RWPE1 (cell line): ENCODE data around the gene ABLIM2.

Experiments used
- CTCF ChIA-PET: fragments of 350-600 bp; sonication (Branson Sonifier 250); formaldehyde crosslinking; extraction: SDS; loops from one replicate; lab custom pipeline; 2021; lab: Yijun Ruan, JAX
- POLR2A ChIA-PET: fragments of 400-600 bp; formaldehyde crosslinking; extraction: SDS; loops from one replicate; lab custom pipeline; 2020; ENCODE audit warnings: antibody characterized with exemption; ENCODE audit not compliant: low non-redundant PET; lab: Yijun Ruan, JAX
- DNase-seq: peaks from one replicate; pipeline ENCODE4 v3.0.0; 2012; ENCODE audit warnings: low spot score
- H3K27ac ChIP-seq: fragments of 450-650 bp; 2 replicates; pipeline ENCODE4 v1.5.1; 2017
- CTCF ChIP-seq: fragments of 450-650 bp; conservative IDR thresholded peaks from 2 replicates; pipeline ENCODE4 v1.5.1; 2017; ENCODE audit warnings: low read depth, mild to moderate bottlenecking

The ABLIM2 gene

GRCh38 chr4:8123389-8123788 is 35.2 kb downstream of the ABLIM2 start:
- ChIA-PET CTCF (interaction anchor here (0.6 kb wide), 1 partner anchor 391 kb away, joined by 3 read pairs; no protein-coding TSS in a partner anchor), POLR2A (no interaction called here)
- no peak for DNase-seq
- no peak for TF ChIP-seq CTCF
- H3K27ac ChIP-seq: no peak overlapping the region

GRCh38 chr4:8122746-8123145 is 35.9 kb downstream of the ABLIM2 start:
- ChIA-PET CTCF (no interaction called here), POLR2A (no interaction called here)
- no peak for TF ChIP-seq CTCF
- no peak overlapping the region for H3K27ac ChIP-seq
- DNase-seq: no peak

- CTCF ChIA-PET: no interaction called here
Observed at GRCh38 chr4:8121292-8122015, 37.2 kb downstream of the ABLIM2 start.

GRCh38 chr4:8120501-8120900 is 38.1 kb downstream of the ABLIM2 start:
- POLR2A ChIA-PET: no interaction called here
- TF ChIP-seq CTCF: no peak
- DNase-seq: no peak
- CTCF ChIA-PET: no interaction called here
- no peak overlapping the region for H3K27ac ChIP-seq

More at GRCh38 chr4:8121292-8122015, 37.2 kb downstream of the ABLIM2 start:
- H3K27ac ChIP-seq: no peak overlapping the region
- no peak for TF ChIP-seq CTCF
- POLR2A ChIA-PET: no interaction called here
- no peak for DNase-seq

- no peak overlapping the region for H3K27ac ChIP-seq
- ChIA-PET CTCF (no interaction called here), POLR2A (no interaction called here)
- no peak for TF ChIP-seq CTCF
- no peak for DNase-seq
Observed at GRCh38 chr4:8119877-8120276, 38.7 kb downstream of the ABLIM2 start.

GRCh38 chr4:8118531-8118930 is 40.1 kb downstream of the ABLIM2 start:
- TF ChIP-seq CTCF: no peak
- no peak overlapping the region for H3K27ac ChIP-seq
- POLR2A ChIA-PET: no interaction called here
- no peak for DNase-seq
- CTCF ChIA-PET: no interaction called here
